Smooth muscle cell (in vitro differentiated cells): ENCODE data around the gene CADPS2. TPM values are rescaled to one million over a fixed set of nuclear protein-coding genes. Genes with fewer than 3 reads are reported as not detected.

Experiments
- DNase-seq: peaks from one replicate; lab custom pipeline; 2025; ENCODE audit not compliant: unreplicated experiment; lab: John Stamatoyannopoulos, UW
- H2AFZ ChIP-seq: fragments of 200-600 bp; sonication (generic); 2 replicates; pipeline ENCODE4 v1.6.0; 2016; ENCODE audit warnings: antibody characterized with exemption, low read depth, mild to moderate bottlenecking
- H3F3A ChIP-seq: fragments of 200-600 bp; sonication (generic); 2 replicates; pipeline ENCODE4 v1.6.0; 2017; ENCODE audit warnings: antibody characterized with exemption, low read depth
- H3K27ac ChIP-seq: fragments of 200-600 bp; sonication (generic); 2 replicates; pipeline ENCODE4 v1.5.1; 2016; ENCODE audit warnings: low read depth, mild to moderate bottlenecking
- H3K27me3 ChIP-seq: fragments of 200-600 bp; sonication (generic); 2 replicates; pipeline ENCODE4 v1.6.1; 2016; ENCODE audit warnings: low read depth, mild to moderate bottlenecking
- H3K36me3 ChIP-seq: fragments of 200-600 bp; sonication (generic); 2 replicates; pipeline ENCODE4 v1.5.1; 2016; ENCODE audit warnings: low read depth
- H3K4me1 ChIP-seq: fragments of 200-600 bp; sonication (generic); 2 replicates; pipeline ENCODE4 v1.5.1; 2016; ENCODE audit warnings: low read depth
- H3K4me2 ChIP-seq: fragments of 200-600 bp; sonication (generic); 2 replicates; pipeline ENCODE4 v1.6.0; 2016; ENCODE audit warnings: mild to moderate bottlenecking
- H3K4me3 ChIP-seq: fragments of 200-600 bp; sonication (generic); 2 replicates; pipeline ENCODE4 v1.5.1; 2016; ENCODE audit warnings: mild to moderate bottlenecking
- H3K79me2 ChIP-seq: fragments of 200-600 bp; sonication (generic); 2 replicates; pipeline ENCODE4 v1.6.0; 2016; ENCODE audit warnings: low read depth, mild to moderate bottlenecking
- H3K9ac ChIP-seq: fragments of 200-600 bp; sonication (generic); 2 replicates; pipeline ENCODE4 v1.6.0; 2016; ENCODE audit warnings: low read depth
- H3K9me3 ChIP-seq: fragments of 200-600 bp; sonication (generic); replicated peaks from 2 replicates; pipeline ENCODE4 v1.5.1; 2016; ENCODE audit warnings: low read depth
- H4K20me1 ChIP-seq: fragments of 200-600 bp; sonication (generic); 2 replicates; pipeline ENCODE4 v1.6.0; 2016; ENCODE audit warnings: low read depth
- WGBS: methylation state at CpG from one replicate; pipeline ENCODE4 v1.1.7; 2016; ENCODE audit warnings: low lambda C conversion rate; 5-methylcytosine and 5-hydroxymethylcytosine counted together
- polyA plus RNA-seq: library from polyadenylated mRNA; unstranded; fragments of >200 nt; fragmentation: Nextera tagmentation; extraction: Ambion mirVana; gene quantifications from 2 replicates; pipeline ENCODE4 v1.2.1, GENCODE V29; 2016
- total RNA-seq: library from RNA; depleted of rRNA; stranded (reverse); fragments of >200 nt; gene quantifications from 2 replicates; pipeline ENCODE4 v1.2.3, GENCODE V29; 2014
- TF ChIP-seq, protein P1 (sequence below): fragments of 200-600 bp; sonication (generic); IDR thresholded peaks from 2 replicates; pipeline ENCODE4 v1.5.1; 2017; ENCODE audit warnings: borderline replicate concordance, mild to moderate bottlenecking, antibody characterized with exemption; ENCODE audit not compliant: insufficient read depth, poor library complexity, severe bottlenecking

The CADPS2 gene
- total and polyA plus RNA-seq, 2 experiments from 2014 or later: 8.5 to 15.6 TPM

DNA sequence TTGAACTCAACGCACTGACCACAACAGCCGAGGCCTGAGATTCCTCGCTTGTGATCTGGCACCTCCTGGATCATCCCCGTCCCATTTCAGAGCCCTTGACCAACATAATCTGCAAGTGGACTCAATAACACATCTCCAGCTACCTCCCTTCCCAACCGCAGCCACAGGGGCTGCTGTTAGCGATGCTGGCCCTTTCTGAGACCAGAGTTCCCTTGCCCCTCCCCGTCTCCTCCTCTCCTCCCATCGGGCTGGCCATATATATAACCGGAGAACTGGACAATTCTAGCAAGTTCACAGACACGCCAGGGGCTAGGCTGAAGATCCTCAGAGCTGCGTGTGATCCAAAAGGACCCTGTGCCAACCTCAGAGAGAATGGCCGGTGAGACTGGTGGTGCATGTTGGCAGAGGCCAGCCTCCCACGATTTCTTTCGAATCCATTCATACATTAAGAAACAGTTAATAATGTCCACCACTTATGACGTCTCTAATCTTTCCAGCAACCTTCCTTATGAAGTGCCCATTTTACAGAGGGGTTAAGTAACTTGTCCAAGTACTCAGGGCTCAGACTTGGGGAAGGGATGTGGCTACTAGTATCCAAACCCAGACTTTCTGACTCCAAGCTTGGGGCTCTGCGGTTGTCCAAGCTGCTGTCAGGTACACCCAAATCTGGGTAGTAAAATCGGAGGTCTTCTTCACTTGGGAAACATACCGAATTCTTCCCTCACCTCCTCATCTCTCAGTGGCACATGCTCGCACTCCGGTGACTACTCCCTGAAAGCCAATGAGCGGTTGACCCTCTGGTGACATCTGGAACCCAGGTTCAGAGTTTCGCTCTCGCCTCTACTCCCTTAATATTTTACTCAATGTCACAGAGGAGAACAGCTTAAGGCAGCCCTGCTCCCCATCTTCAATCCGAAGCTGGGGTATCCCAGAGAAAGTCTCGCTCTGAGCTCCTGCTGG is 570.5 kb downstream of the CADPS2 start:
- no peaks in the 10 kb centered on the region for H3K9me3 ChIP-seq
- H3F3A ChIP-seq: no peaks in the 10 kb centered on the region
- TF ChIP-seq, protein P1, sequence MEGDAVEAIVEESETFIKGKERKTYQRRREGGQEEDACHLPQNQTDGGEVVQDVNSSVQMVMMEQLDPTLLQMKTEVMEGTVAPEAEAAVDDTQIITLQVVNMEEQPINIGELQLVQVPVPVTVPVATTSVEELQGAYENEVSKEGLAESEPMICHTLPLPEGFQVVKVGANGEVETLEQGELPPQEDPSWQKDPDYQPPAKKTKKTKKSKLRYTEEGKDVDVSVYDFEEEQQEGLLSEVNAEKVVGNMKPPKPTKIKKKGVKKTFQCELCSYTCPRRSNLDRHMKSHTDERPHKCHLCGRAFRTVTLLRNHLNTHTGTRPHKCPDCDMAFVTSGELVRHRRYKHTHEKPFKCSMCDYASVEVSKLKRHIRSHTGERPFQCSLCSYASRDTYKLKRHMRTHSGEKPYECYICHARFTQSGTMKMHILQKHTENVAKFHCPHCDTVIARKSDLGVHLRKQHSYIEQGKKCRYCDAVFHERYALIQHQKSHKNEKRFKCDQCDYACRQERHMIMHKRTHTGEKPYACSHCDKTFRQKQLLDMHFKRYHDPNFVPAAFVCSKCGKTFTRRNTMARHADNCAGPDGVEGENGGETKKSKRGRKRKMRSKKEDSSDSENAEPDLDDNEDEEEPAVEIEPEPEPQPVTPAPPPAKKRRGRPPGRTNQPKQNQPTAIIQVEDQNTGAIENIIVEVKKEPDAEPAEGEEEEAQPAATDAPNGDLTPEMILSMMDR: no peak
- peaks cover 49% of the 10 kb centered on the region for H3K4me1 ChIP-seq
- no peak overlapping the region for H3K9ac ChIP-seq
- peak overlapping the region; percentile 78 for H3K4me2 ChIP-seq
- no peaks in the 10 kb centered on the region for H3K79me2 ChIP-seq
- H2AFZ ChIP-seq: no peak overlapping the region
- H3K27ac ChIP-seq: no peak overlapping the region
- WGBS: 12% methylated on average over 25 of the region's 25 CpGs
- H3K36me3 ChIP-seq: no peaks in the 10 kb centered on the region
- no peak overlapping the region for H3K4me3 ChIP-seq
- H3K27me3 ChIP-seq: peaks cover 100% of the 10 kb centered on the region
- H4K20me1 ChIP-seq: no peaks in the 10 kb centered on the region
- no peak for DNase-seq

DNA sequence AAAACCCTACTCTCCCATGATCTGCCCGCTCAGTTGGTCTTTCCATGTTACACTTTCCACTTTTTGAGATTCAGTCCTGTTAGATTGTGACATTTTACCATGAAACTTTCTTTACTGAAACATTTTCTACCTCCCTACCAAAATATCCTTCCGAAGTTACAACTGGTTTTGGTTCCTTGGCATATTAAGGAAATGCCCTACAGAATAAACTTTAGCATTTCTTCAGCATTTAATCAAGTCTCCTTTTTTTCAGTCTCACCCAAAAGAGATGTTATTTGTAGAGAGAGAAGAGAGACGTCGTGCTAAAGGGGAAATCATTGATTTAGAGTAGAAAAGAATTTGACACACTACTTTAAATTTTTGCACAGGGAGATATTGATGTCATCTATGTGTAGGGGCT is 572.0 kb downstream of the CADPS2 start:
- TF ChIP-seq, protein P1: no peak
- Histone ChIP-seq H3K79me2 (no peaks in the 10 kb centered on the region), H4K20me1 (no peaks in the 10 kb centered on the region), H3K4me1 (peaks cover 50% of the 10 kb centered on the region), H3K27ac (no peak overlapping the region), H3K9me3 (no peaks in the 10 kb centered on the region), H3K27me3 (peaks cover 100% of the 10 kb centered on the region), H3F3A (no peaks in the 10 kb centered on the region), H3K9ac (no peak overlapping the region), H3K36me3 (no peaks in the 10 kb centered on the region), H2AFZ (no peak overlapping the region), H3K4me3 (no peak overlapping the region), H3K4me2 (no peak overlapping the region)
- 29% methylated on average over 4 of the region's 4 CpGs for WGBS
- DNase-seq: no peak

DNA sequence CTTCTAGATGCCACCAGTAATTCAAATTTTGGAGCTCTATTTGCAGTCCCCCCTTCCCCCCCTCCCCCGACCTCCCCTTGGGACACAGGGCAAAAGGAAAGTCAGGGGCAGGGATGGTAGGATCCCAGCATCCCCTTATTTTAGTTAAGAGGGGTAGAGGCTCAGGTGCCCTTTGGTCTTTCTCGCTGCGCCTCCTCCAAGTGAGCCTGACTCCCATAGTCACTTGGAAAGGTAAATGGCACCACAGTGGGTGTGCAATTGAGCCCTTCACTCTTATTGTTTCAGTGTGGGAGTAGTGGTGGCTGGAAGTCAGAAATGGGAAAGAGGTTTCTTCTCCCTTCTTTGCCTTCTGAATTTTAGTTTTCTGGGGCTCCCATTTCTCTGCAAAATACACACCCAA is 573.5 kb downstream of the CADPS2 start:
- Histone ChIP-seq H3K9ac (no peak overlapping the region), H3K4me2 (no peak overlapping the region), H4K20me1 (no peaks in the 10 kb centered on the region), H3K4me3 (no peak overlapping the region), H3K9me3 (no peaks in the 10 kb centered on the region), H3K27ac (no peak overlapping the region), H3K4me1 (peaks cover 35% of the 10 kb centered on the region), H3K27me3 (peaks cover 100% of the 10 kb centered on the region), H3K36me3 (no peaks in the 10 kb centered on the region), H3K79me2 (no peaks in the 10 kb centered on the region), H2AFZ (no peak overlapping the region), H3F3A (no peaks in the 10 kb centered on the region)
- TF ChIP-seq, protein P1: no peak
- WGBS: 59% methylated on average over 3 of the region's 3 CpGs
- no peak for DNase-seq
